ENCODE data around the gene RP2. TPM values are rescaled to one million over a fixed set of nuclear protein-coding genes. Genes with fewer than 3 reads are reported as not detected.
A peak's percentile ranks its signal among the peaks of the same experiment; 100 is the strongest.

The RP2 gene
- total RNA-seq, 2 experiments from 2014 or later: 5.1 to 5.5 TPM

GRCh38 chrX:46903458-46904242 is 66.8 kb downstream of the RP2 start:
- intact Hi-C loops (cut with micrococcal nuclease): no loop called here
- Mint-ChIP-seq H3K9me3 (no peaks in the 10 kb centered on the region), H3K36me3 (ENCODE audit: low read depth) (no peaks in the 10 kb centered on the region), H3K4me3 (peak overlapping the region; percentile 48), H3K4me1 (ENCODE audit: low read depth) (no peaks in the 10 kb centered on the region), H3K27me3 (no peaks in the 10 kb centered on the region), H3K27ac (no peak overlapping the region)
- DNase-seq (peak; percentile 57), ATAC-seq (peak; percentile 94)
- CTCF ChIA-PET: interaction anchor here (0.6 to 1.9 kb wide), 6 partner anchors 58 to 190 kb away, joined by 3 to 8 read pairs (median 3); no protein-coding TSS in a partner anchor
- POLR2A ChIA-PET: no interaction called here
- TF ChIP-seq CTCF (IDR thresholded peaks at IDR 0.05): no peak

GRCh38 chrX:46904626-46905025 is 67.8 kb downstream of the RP2 start:
- DNase-seq: no peak
- TF ChIP-seq CTCF (IDR thresholded peaks at IDR 0.05): no peak
- intact Hi-C loops (cut with micrococcal nuclease): no loop called here
- Mint-ChIP-seq H3K9me3 (no peaks in the 10 kb centered on the region), H3K27ac (no peak overlapping the region), H3K4me1 (ENCODE audit: low read depth) (no peaks in the 10 kb centered on the region), H3K4me3 (no peak overlapping the region), H3K27me3 (peaks cover 3% of the 10 kb centered on the region), H3K36me3 (ENCODE audit: low read depth) (no peaks in the 10 kb centered on the region)
- ChIA-PET CTCF (interaction anchor here (1.9 kb wide), 1 partner anchor 73 kb away, joined by 8 read pairs; no protein-coding TSS in a partner anchor), POLR2A (no interaction called here)
- no peak for ATAC-seq

- H3K4me3 Mint-ChIP-seq: no peak overlapping the region
- no peak overlapping the region for H3K27ac Mint-ChIP-seq
- ChIA-PET CTCF (no interaction called here), POLR2A (no interaction called here)
- no peaks in the 10 kb centered on the region for H3K9me3 Mint-ChIP-seq
- H3K36me3 Mint-ChIP-seq (ENCODE audit: low read depth): no peaks in the 10 kb centered on the region
- ATAC-seq (no peak), DNase-seq (no peak)
- peaks cover 24% of the 10 kb centered on the region for H3K27me3 Mint-ChIP-seq
- TF ChIP-seq CTCF (IDR thresholded peaks at IDR 0.05): no peak
- peaks cover 10% of the 10 kb centered on the region for H3K4me1 Mint-ChIP-seq (ENCODE audit: low read depth)
- intact Hi-C loops (cut with micrococcal nuclease): no loop called here
These were observed 73.6 kb downstream of the RP2 start for GRCh38 chrX:46910415-46910814.

GRCh38 chrX:46912098-46912602 is 75.3 kb downstream of the RP2 start, which contains the start of gene JADE3:
Gene JADE3 (plus strand): TSS chrX:46912421. CDS start chrX:46984895, 72,474 bp downstream.
- Mint-ChIP-seq H3K27me3 (peaks cover 25% of the 10 kb centered on the region), H3K4me1 (ENCODE audit: low read depth) (peaks cover 10% of the 10 kb centered on the region), H3K4me3 (peak within 1 kb of the TSS; percentile 68), H3K9me3 (no peaks in the 10 kb centered on the region), H3K36me3 (ENCODE audit: low read depth) (no peaks in the 10 kb centered on the region), H3K27ac (no peak within 1 kb of the TSS)
- no peak for TF ChIP-seq CTCF (IDR thresholded peaks at IDR 0.05)
- intact Hi-C loops (cut with micrococcal nuclease): no loop called here
- POLR2A ChIA-PET: no interaction called here
- ATAC-seq (peak; percentile 47), DNase-seq (peak; percentile 15)
- CTCF ChIA-PET: interaction anchor here (1.0 to 1.6 kb wide), 3 partner anchors 33 to 118 kb away, joined by 3 to 5 read pairs (median 4); no protein-coding TSS in a partner anchor
